Stimulated activated CD4-positive, alpha-beta T cell treated with anti-CD3 and anti-CD28 coated beads, Interleukin-15, amount 100 ng/mL, for 48 hours (primary cell): ENCODE data around the gene ZSCAN25.
"Not testable (repeated sequence)": the region's sequence is repeated elsewhere in the genome, so short reads cannot be mapped to it uniquely, and the experiment has no call there.

Experiments
- DNase-seq, 2 donors: peaks; one replicate each; pipeline ENCODE4 v3.0.0-alpha.2; 2020; ENCODE audit warnings: low read depth in 2 of 2

Gene ZSCAN25

GRCh38 chr7:99616359-99617191 lies at the start of gene ZSCAN25:
Gene ZSCAN25, plus strand, starts transcription at chr7:99616946. Its CDS starts 2,661 bp downstream, at chr7:99619607.
- peak; percentile 80 to 82 for DNase-seq

GRCh38 chr7:99568770-99569169 lies 48.0 kb upstream of the ZSCAN25 start:
- DNase-seq, result not testable (repeated sequence)

GRCh38 chr7:99571768-99572167 lies 45.0 kb upstream of the ZSCAN25 start:
- no peak for DNase-seq

GRCh38 chr7:99573257-99573656 lies 43.5 kb upstream of the ZSCAN25 start:
- no peak for DNase-seq

GRCh38 chr7:99576251-99576650 lies 40.5 kb upstream of the ZSCAN25 start:
- no peak for DNase-seq

GRCh38 chr7:99579281-99579955 lies 37.3 kb upstream of the ZSCAN25 start:
- DNase-seq, result no peak

GRCh38 chr7:99579956-99580777 lies 36.6 kb upstream of the ZSCAN25 start:
- peak in 1 of 2 donors; percentile 35 for DNase-seq

GRCh38 chr7:99580778-99581332 lies 35.9 kb upstream of the ZSCAN25 start:
- DNase-seq, result not testable (repeated sequence)

GRCh38 chr7:99588868-99589267 lies 27.9 kb upstream of the ZSCAN25 start:
- no peak for DNase-seq

GRCh38 chr7:99594948-99595745 lies 21.6 kb upstream of the ZSCAN25 start:
- no peak for DNase-seq

GRCh38 chr7:99596408-99596955 lies 20.3 kb upstream of the ZSCAN25 start:
- no peak for DNase-seq

- no peak for DNase-seq
These were observed 18.8 kb upstream of the ZSCAN25 start, which contains the start of gene TMEM225B for GRCh38 chr7:99597762-99598501. Gene TMEM225B, plus strand, starts transcription at chr7:99598267. Its CDS starts 6,122 bp downstream, at chr7:99604389.

GRCh38 chr7:99599836-99600235 lies 16.9 kb upstream of the ZSCAN25 start:
- no peak for DNase-seq

GRCh38 chr7:99601656-99602310 lies 15.0 kb upstream of the ZSCAN25 start:
- no peak for DNase-seq

GRCh38 chr7:99605527-99605926 lies 11.2 kb upstream of the ZSCAN25 start:
- DNase-seq, result no peak

GRCh38 chr7:99606531-99606930 lies 10.2 kb upstream of the ZSCAN25 start:
- no peak for DNase-seq

GRCh38 chr7:99607548-99607947 lies 9.2 kb upstream of the ZSCAN25 start:
- DNase-seq, result no peak

- DNase-seq, result no peak
These were observed 2.3 kb upstream of the ZSCAN25 start for GRCh38 chr7:99614495-99614894.

GRCh38 chr7:99615989-99616358 lies 772 bp upstream of the ZSCAN25 start:
- DNase-seq, result no peak
